T47D (cell line): ENCODE data around the gene DUSP28.

ENCODE experiments used
- DNase-seq, 2 experiments: peaks; one replicate each; pipeline versions ENCODE4 v3.0.0 to v3.0.0-alpha.2; 2011 to 2012; ENCODE audit warnings: low read depth in 1 of 2, low spot score in 1 of 2
- JUND ChIP-seq: IDR thresholded peaks from 2 replicates; pipeline ENCODE4 v1.6.1; 2012; ENCODE audit warnings: low read depth
- in situ Hi-C: cut with HindIII; loops from 2 replicates; pipeline ENCODE4 v1.10.0; 2016; ENCODE audit warnings: low sequenced_read_pairs, low pct_unique_long_range_greater_than_20kb

Gene DUSP28

DNA sequence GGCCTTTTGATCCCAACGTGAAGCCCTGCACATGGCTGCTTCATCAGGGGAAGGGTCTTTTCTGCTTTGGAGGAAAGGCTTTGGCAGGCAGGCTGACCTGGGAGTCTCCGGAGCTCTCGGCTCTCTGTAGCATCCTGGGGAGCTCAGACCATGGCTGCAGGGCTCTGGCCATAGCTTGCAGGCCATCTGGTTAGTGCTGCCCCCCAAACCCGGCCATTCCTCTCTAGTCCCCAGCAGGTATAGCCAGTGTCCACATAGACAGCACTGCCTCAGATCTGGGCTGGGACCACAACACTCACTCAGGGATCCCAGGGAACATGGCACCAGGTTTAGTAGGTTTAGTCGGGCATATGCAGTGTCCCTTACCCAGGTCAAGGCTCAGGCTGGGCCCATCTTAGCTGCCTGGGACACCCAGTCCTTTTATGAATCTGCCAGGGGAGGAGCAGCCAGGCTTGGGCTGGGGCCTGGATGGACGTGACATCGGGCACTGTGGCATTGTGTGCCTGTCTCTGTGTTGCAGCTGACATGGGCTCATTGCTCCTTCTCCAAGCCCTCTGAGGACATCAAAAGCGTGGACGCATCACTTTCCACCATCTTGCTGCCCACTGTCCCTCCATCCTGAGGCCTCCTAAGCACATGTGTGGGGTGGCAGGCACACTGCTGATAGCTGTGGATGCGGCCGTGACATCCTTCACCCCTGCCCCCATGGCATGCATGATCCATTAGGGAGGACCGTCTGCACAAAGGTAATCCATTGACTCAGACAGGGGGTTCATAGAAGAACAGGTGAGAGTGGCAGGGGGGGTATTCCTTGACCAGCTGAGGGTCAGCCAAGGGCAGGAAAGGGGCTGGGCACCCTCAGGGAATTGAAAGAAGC is 45.9 kb downstream of the DUSP28 start:
- TF ChIP-seq JUND = no peak
- DNase-seq = no peak
- in situ Hi-C loops = no loop called here

DNA sequence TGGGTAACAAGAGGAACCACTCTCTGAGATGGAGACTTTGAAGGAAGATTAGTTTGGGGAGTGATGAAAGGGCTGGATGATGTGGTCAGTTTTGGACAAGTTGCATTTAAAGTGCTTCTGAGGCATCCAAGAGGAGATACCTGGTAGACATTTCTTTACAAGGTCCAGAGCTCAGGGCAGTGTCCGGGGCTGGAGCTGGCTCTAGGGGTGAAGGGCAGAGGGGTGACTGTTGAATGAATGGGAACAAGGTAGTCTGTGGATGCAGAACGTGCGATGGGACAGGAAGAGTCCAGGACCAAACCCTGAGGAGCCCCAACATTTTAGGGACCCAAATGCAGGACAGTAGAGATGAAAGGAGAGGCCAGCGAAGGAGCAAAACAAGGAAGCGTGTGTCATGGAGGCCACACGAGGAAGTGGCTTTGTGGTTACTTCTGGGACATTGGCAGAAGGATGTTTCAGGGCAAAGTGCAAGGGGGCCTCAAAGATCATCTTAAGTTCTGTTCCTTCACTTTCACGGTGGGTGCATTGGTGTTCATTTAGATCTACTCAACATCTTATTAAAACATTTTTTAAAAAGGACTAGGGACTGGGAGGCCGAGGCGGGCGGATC is 51.5 kb downstream of the DUSP28 start:
- no peak for TF ChIP-seq JUND
- in situ Hi-C loops = no loop called here
- DNase-seq = no peak
